ENCODE results near the gene CROCC2. TPM values are rescaled to one million over a fixed set of nuclear protein-coding genes. Genes with fewer than 3 reads are reported as not detected.

Gene CROCC2
- total RNA-seq, 4 donors from 2014 or later = 0.27 to 0.83 TPM; not detected in 2

DNA sequence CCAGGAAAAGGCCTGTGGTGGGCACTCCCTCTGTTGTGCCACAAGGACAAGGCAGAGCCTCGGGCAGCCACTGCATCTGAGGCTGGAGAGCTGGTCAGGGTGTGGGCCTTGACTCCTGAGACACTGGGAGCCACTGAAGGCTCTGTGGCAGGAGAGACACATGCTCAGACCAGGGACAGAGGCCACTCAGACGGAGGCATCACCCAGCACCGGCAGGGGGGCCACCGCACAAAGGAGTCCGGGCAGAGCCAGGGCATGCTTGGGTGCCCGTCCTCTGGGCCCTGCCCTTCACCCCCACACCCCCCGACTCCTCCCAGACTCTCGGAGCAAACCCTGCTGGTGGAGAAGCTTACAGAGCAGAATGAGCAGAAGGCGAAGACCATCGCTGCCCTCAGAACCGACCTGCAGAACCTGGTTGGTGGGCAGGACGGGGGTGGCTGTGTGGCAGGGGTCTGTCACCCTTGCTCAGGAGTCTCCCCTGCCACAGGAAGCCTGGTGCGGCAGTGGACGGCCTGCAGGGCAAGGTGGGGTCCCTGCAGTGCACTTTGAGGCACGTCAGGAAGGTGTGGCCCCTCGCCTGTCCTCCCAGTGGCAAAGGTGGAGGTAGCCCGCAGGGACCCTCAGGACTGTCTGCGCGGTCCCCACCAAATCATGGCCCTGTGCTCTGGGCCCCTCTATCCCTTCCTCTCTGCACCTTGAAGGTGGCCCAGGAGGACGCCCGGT is 26.0 kb downstream of the CROCC2 start:
- no peak for TF ChIP-seq POLR2A (IDR thresholded peaks at IDR 0.05)
- TF ChIP-seq, protein P1, sequence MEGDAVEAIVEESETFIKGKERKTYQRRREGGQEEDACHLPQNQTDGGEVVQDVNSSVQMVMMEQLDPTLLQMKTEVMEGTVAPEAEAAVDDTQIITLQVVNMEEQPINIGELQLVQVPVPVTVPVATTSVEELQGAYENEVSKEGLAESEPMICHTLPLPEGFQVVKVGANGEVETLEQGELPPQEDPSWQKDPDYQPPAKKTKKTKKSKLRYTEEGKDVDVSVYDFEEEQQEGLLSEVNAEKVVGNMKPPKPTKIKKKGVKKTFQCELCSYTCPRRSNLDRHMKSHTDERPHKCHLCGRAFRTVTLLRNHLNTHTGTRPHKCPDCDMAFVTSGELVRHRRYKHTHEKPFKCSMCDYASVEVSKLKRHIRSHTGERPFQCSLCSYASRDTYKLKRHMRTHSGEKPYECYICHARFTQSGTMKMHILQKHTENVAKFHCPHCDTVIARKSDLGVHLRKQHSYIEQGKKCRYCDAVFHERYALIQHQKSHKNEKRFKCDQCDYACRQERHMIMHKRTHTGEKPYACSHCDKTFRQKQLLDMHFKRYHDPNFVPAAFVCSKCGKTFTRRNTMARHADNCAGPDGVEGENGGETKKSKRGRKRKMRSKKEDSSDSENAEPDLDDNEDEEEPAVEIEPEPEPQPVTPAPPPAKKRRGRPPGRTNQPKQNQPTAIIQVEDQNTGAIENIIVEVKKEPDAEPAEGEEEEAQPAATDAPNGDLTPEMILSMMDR (IDR thresholded peaks at IDR 0.05) = no peak
- peak in 2 of 3 donors; percentile 31 for DNase-seq
- H3K36me3 ChIP-seq = no peaks in the 10 kb centered on the region
- H3K4me1 ChIP-seq = no peaks in the 10 kb centered on the region
- no peaks in the 10 kb centered on the region for H3K9me3 ChIP-seq
- no peaks in the 10 kb centered on the region for H3K27me3 ChIP-seq
- no peak overlapping the region for H3K27ac ChIP-seq
- no peak overlapping the region for H3K4me3 ChIP-seq

DNA sequence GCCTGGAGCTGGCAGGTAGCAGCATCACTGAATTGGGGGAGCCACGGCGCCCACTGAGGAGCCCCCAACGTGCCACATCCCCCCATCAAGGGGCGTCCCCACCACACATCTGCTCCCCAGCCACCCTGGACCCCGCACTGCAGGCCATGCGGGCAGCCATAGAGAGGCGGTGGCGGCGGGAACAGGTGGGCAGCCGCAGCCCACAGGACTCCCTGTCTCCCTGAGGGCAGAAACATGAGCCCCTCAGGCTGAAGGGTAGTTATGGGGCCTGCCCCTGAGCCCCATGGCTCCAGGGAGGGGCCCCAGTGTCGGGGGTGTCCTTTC is 26.6 kb downstream of the CROCC2 start:
- Histone ChIP-seq H3K4me3 (no peak overlapping the region), H3K27me3 (no peaks in the 10 kb centered on the region), H3K27ac (no peak overlapping the region), H3K36me3 (no peaks in the 10 kb centered on the region), H3K9me3 (no peaks in the 10 kb centered on the region), H3K4me1 (no peaks in the 10 kb centered on the region)
- no peak for DNase-seq
- TF ChIP-seq POLR2A (IDR thresholded peaks at IDR 0.05) = no peak
- TF ChIP-seq, protein P1 (IDR thresholded peaks at IDR 0.05) = no peak

DNA sequence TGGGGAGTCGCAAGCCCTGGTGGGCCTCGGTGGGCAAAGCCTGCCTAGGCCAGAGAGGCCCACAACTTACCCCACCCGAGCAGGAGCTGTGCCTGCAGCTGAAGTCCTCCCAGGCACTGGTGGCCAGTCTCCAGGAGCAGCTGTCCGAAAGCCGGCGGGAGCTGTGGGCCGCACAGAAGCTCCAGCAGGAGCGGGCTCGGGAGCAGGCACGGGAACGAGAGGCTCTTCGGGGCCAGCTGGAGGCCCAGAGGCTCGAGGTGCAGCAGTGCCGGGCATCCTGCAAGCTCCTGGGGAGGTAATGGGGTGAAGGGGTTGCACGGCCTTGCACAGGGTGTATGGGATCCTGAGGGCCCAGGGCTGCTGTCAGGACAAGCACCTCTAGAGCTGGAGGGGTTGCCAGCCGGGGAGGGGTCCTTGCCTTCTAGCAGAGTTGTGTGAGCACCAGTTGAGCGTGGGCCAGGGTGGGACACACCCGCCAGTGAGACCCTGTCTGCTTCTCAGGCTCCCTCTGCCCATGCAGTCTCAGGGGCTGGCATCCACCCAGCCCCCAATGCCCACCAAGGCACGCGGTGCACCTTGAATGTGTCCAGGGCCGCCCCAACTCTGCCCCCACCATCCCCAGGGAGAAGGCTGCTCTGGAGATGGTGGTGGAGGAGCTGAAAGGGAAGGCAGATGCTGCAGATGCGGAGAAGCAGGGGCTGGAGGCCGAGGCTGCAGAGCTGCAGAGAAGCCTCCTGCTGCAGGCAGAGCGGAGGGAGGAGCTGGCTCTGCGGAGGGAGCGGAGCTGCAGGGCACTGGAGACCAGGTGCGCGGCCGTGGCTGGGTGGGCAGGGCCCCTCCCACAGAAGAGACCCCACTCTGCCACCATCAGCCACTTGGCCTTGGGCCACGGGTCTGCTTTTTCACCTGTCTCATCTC is 27.2 kb downstream of the CROCC2 start:
- Histone ChIP-seq H3K27me3 (no peaks in the 10 kb centered on the region), H3K4me3 (peak overlapping the region in 1 of 4 donors; percentile 10), H3K36me3 (no peaks in the 10 kb centered on the region), H3K27ac (no peak overlapping the region), H3K4me1 (no peaks in the 10 kb centered on the region), H3K9me3 (no peaks in the 10 kb centered on the region)
- peak in 2 of 3 donors; percentile 34 to 37 for DNase-seq
- TF ChIP-seq, protein P1 (IDR thresholded peaks at IDR 0.05) = no peak
- no peak for TF ChIP-seq POLR2A (IDR thresholded peaks at IDR 0.05)

DNA sequence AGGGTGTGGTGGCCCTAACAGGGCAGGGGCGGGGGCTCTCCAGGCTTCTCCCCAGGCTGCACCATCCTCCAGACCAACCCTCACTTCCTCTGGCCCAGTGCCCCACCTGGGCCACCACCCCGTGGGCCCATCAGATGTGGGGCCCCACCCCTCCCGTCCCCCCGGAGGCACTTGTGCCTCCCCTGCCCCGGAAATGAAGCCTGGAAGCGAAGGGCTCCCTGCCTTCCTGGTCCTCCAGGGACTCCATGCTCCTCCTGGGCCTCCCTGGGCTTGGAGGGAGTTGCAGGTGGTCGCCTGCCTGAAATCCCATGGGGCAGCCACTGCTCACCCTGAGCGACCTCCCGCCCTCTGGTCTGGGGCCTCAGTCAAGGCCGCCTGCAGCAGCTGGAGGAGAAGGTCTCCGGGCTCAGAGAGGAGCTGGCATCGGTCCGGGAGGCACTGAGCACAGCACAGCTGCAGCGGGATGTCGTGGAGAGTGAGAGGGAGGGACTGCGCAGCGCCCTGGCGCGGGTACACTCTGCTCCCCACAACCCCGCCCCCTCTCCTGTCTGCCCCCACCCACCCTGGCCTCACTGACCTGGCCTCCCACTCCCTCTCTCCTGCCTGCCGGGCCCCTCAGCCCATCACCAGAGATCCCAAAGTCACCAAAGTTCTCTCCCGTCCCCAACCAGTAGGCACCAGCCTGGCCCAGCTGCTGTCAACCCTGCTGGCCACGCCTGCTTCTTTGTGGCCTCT is 28.0 kb downstream of the CROCC2 start:
- Histone ChIP-seq H3K4me1 (no peaks in the 10 kb centered on the region), H3K9me3 (no peaks in the 10 kb centered on the region), H3K36me3 (no peaks in the 10 kb centered on the region), H3K27me3 (no peaks in the 10 kb centered on the region), H3K27ac (no peak overlapping the region), H3K4me3 (peak overlapping the region in 1 of 4 donors; percentile 10)
- TF ChIP-seq POLR2A (IDR thresholded peaks at IDR 0.05) = no peak
- TF ChIP-seq, protein P1 (IDR thresholded peaks at IDR 0.05) = no peak
- DNase-seq = peak in 2 of 3 donors; percentile 44 to 47

DNA sequence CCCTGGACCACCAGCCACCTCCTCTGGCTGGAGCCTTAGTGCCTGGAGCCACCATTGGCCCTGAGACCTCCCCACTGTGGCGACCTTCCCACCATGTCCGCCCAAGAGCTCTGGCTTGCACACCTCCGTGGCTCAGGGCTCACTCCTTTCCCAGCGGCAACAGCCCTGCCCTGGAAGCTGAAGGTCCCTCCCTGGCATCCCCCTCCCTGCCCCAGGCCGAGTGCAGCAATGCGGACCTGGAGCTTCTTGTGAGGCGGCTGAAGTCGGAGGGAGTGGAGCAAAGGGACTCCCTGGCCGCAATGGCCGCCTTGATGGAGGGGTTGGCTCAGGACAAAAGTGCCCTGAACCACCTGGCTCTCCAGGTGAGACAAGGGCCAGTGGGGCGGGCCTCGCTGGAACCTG is 28.6 kb downstream of the CROCC2 start:
- Histone ChIP-seq H3K27ac (no peak overlapping the region), H3K9me3 (no peaks in the 10 kb centered on the region), H3K27me3 (no peaks in the 10 kb centered on the region), H3K4me1 (no peaks in the 10 kb centered on the region), H3K4me3 (no peak overlapping the region), H3K36me3 (no peaks in the 10 kb centered on the region)
- DNase-seq = peak in 2 of 3 donors; percentile 34 to 37
- TF ChIP-seq, protein P1 (IDR thresholded peaks at IDR 0.05) = no peak
- no peak for TF ChIP-seq POLR2A (IDR thresholded peaks at IDR 0.05)

Data from Peyer's patch (tissue), 4 donors.